HS-5 (cell line): Measurements from ENCODE around the gene RBM10.

Source experiments
- DNase-seq: peaks from one replicate; pipeline ENCODE4 v3.0.0-alpha.2; 2012; ENCODE audit warnings: low read depth

RBM10 gene

GRCh38 chrX:47146936-47147859 lies 2.2 kb downstream of the RBM10 start:
- DNase-seq = no peak

GRCh38 chrX:47148946-47149345 lies 3.9 kb downstream of the RBM10 start:
- no peak for DNase-seq

- DNase-seq = no peak
Measured at GRCh38 chrX:47151435-47151834, 6.4 kb downstream of the RBM10 start.

- no peak for DNase-seq
Measured at GRCh38 chrX:47156611-47157520, 11.8 kb downstream of the RBM10 start.

GRCh38 chrX:47158131-47158530 lies 13.1 kb downstream of the RBM10 start:
- no peak for DNase-seq

GRCh38 chrX:47158781-47159180 lies 13.8 kb downstream of the RBM10 start:
- no peak for DNase-seq

GRCh38 chrX:47160781-47161180 lies 15.8 kb downstream of the RBM10 start:
- DNase-seq = no peak

- no peak for DNase-seq
Measured at GRCh38 chrX:47162927-47163583, 18.0 kb downstream of the RBM10 start.

GRCh38 chrX:47164420-47164819 lies 19.4 kb downstream of the RBM10 start:
- no peak for DNase-seq

- DNase-seq = no peak
Measured at GRCh38 chrX:47166126-47166525, 21.1 kb downstream of the RBM10 start.

- DNase-seq = no peak
Measured at GRCh38 chrX:47168495-47169073, 23.6 kb downstream of the RBM10 start.

- DNase-seq = no peak
Measured at GRCh38 chrX:47169273-47169672, 24.3 kb downstream of the RBM10 start.

- no peak for DNase-seq
Measured at GRCh38 chrX:47169726-47170515, 24.9 kb downstream of the RBM10 start.

GRCh38 chrX:47170861-47171692 lies 26.1 kb downstream of the RBM10 start:
- DNase-seq = no peak

GRCh38 chrX:47171996-47172395 lies 27.0 kb downstream of the RBM10 start:
- DNase-seq = no peak

- no peak for DNase-seq
Measured at GRCh38 chrX:47172549-47172948, 27.5 kb downstream of the RBM10 start.

- no peak for DNase-seq
Measured at GRCh38 chrX:47172971-47173792, 28.2 kb downstream of the RBM10 start.

GRCh38 chrX:47174376-47174775 lies 29.4 kb downstream of the RBM10 start:
- no peak for DNase-seq

- DNase-seq = no peak
Measured at GRCh38 chrX:47174846-47175587, 30.0 kb downstream of the RBM10 start.
